ENCODE measurements around the gene CCND1. TPM values are rescaled to one million over a fixed set of nuclear protein-coding genes. Genes with fewer than 3 reads are reported as not detected.

Gene CCND1
- total and polyA plus RNA-seq, 10 of the 15 experiments (the other 5 are each of a cell fraction or from before 2014, with no cell fraction given) = 0.09 to 6.6 (median 0.59) TPM; not detected in 2

GRCh38 chr11:69642913-69643632 is 2.1 kb downstream of the CCND1 start (continued):
- TF ChIP-seq PRDM15 (CRISPR knock-in tag; IDR thresholded peaks at IDR 0.05) (no peak), TAF1 (IDR thresholded peaks at IDR 0.05; ENCODE audit: borderline replicate concordance, low read depth, low read length) (no peak), EZH2 (IDR thresholded peaks at IDR 0.05; ENCODE audit: borderline replicate concordance, control insufficient read depth, low read depth, low read length) (no peak), MEF2A (IDR thresholded peaks at IDR 0.05; ENCODE audit: insufficient read depth, low read depth, low read length) (no peak), ESRRA (IDR thresholded peaks at IDR 0.05; ENCODE audit: low read length) (no peak)

- Histone ChIP-seq H3K36me3 (ENCODE audit: control insufficient read depth in 2 of 2, insufficient read depth in 2 of 2, low read length in 1 of 2) (no peaks in the 10 kb centered on the region), H3K9ac (ENCODE audit: control insufficient read depth, insufficient read depth, low read length) (no peak overlapping the region), H3K27ac (ENCODE audit: control insufficient read depth, insufficient read depth) (no peak overlapping the region), H3K4me1 (ENCODE audit: control insufficient read depth, insufficient read depth, low read length) (peaks cover 7% of the 10 kb centered on the region), H2AFZ (ENCODE audit: control insufficient read depth, low read depth, low read length) (no peak overlapping the region), H3K4me2 (ENCODE audit: control insufficient read depth, insufficient read depth) (no peak overlapping the region), H3K79me2 (ENCODE audit: control insufficient read depth, insufficient read depth, low read length) (no peaks in the 10 kb centered on the region), H3K9me3 (replicated peaks; ENCODE audit: control insufficient read depth, insufficient read depth, low read length) (no peaks in the 10 kb centered on the region), H4K20me1 (ENCODE audit: control insufficient read depth, insufficient read depth) (no peaks in the 10 kb centered on the region), H3K27me3 (replicated peaks in 1 of 2; ENCODE audit: control insufficient read depth in 2 of 2, insufficient read depth in 2 of 2, low read length in 1 of 2) (peaks cover 7 to 20% of the 10 kb centered on the region in 2 experiments), H3K4me3 (peak overlapping the region; percentile 41; the same call in 1 of the 2 replicates)
- no peak for ATAC-seq
- ChIA-PET CTCF (interaction anchor here (0.6 to 4.4 kb wide), 9 partner anchors 27 to 542 kb away, joined by 3 to 37 read pairs (median 3); partner anchors contain the start of gene MYEOV), POLR2A (no interaction called here), SMC1A (ENCODE audit: uncharacterized antibody, unreplicated experiment) (interaction anchor here (1.1 to 3.3 kb wide), 5 partner anchors 27 to 542 kb away, joined by 4 to 10 read pairs (median 5); partner anchors contain the start of gene MYEOV), RAD21 (ENCODE audit: unreplicated experiment) (interaction anchor here (1.0 to 2.9 kb wide), 9 partner anchors 346 to 588 kb away, joined by 3 to 25 read pairs (median 8); partner anchors contain the start of gene SMIM38)
- intact Hi-C loops (cut with micrococcal nuclease; ENCODE audit: unreplicated experiment) (loop anchor here (1.0 to 5.0 kb wide), 3 partner anchors 351 to 542 kb away; no protein-coding TSS in a partner anchor), in situ Hi-C loops (cut with MboI) (loop anchor here (5.0 kb wide), 1 partner anchor 351 kb away; the partner anchor contains the start of gene MYEOV)
- TF ChIP-seq STAT3 (IDR thresholded peaks at IDR 0.05; ENCODE audit: low read depth, low read length) (no peak), ZNF207 (IDR thresholded peaks at IDR 0.05; ENCODE audit: borderline replicate concordance) (no peak), POLR2A (IDR thresholded peaks at IDR 0.05; ENCODE audit: low read depth, low read length) (no peak), EZH2 (IDR thresholded peaks at IDR 0.05; ENCODE audit: borderline replicate concordance, control insufficient read depth, low read depth, low read length) (no peak), USF2 (IDR thresholded peaks at IDR 0.05; ENCODE audit: borderline replicate concordance, low read depth, low read length) (no peak)
- FAIRE-seq = no peak
- no peak for DNase-seq (ENCODE audit: low read depth, low spot score)
- no TSS peak for BruUV-seq (replicated peaks)
- 78% methylated on average over 14 of the region's 27 CpGs for WGBS (ENCODE audit: insufficient coverage, insufficient replicate concordance, low lambda C conversion rate, missing lambda C conversion rate)
Measured at GRCh38 chr11:69643646-69644045, 2.7 kb downstream of the CCND1 start.
